KMS-11 (cell line): ENCODE data around the gene ACTN4.

Experiments used
- H2AFZ ChIP-seq: fragments of 200-600 bp; sonication (generic); 2 replicates; pipeline ENCODE4 v1.6.1; 2016; ENCODE audit warnings: antibody characterized with exemption, mixed run types, low read depth
- H3K27ac ChIP-seq: fragments of 200-600 bp; sonication (generic); 2 replicates; pipeline ENCODE4 v1.6.1; 2016; ENCODE audit warnings: mild to moderate bottlenecking, mixed run types
- H3K27me3 ChIP-seq: fragments of 200-600 bp; sonication (generic); 2 replicates; pipeline ENCODE4 v1.6.1; 2017; ENCODE audit warnings: mild to moderate bottlenecking, low read depth, mixed run types, moderate library complexity; ENCODE audit not compliant: insufficient read depth
- H3K36me3 ChIP-seq: fragments of 200-600 bp; sonication (generic); 2 replicates; pipeline ENCODE4 v1.6.1; 2017; ENCODE audit warnings: mild to moderate bottlenecking, mixed run types; ENCODE audit not compliant: insufficient read depth
- H3K4me1 ChIP-seq: fragments of 200-600 bp; sonication (generic); 2 replicates; pipeline ENCODE4 v1.6.1; 2016; ENCODE audit warnings: mild to moderate bottlenecking, low read depth, mixed run types; ENCODE audit not compliant: poor library complexity, severe bottlenecking
- H3K4me2 ChIP-seq: fragments of 200-600 bp; sonication (generic); 2 replicates; pipeline ENCODE4 v1.7.0; 2016; ENCODE audit warnings: mild to moderate bottlenecking, mixed run types
- H3K4me3 ChIP-seq: fragments of 200-600 bp; sonication (generic); IDR thresholded peaks from 2 replicates; pipeline ENCODE4 v1.6.1; 2017; ENCODE audit warnings: low read depth, low read length, mixed read lengths; ENCODE audit not compliant: insufficient read depth
- H3K79me2 ChIP-seq: fragments of 200-600 bp; sonication (generic); 2 replicates; pipeline ENCODE4 v1.6.1; 2016; ENCODE audit warnings: low read depth, mixed run types; ENCODE audit not compliant: insufficient read depth
- H3K9ac ChIP-seq: fragments of 200-600 bp; sonication (generic); 2 replicates; pipeline ENCODE4 v1.6.1; 2016; ENCODE audit warnings: mild to moderate bottlenecking, mixed run types
- H4K20me1 ChIP-seq: fragments of 200-600 bp; sonication (generic); 2 replicates; pipeline ENCODE4 v1.6.1; 2016; ENCODE audit warnings: mild to moderate bottlenecking, mixed run types; ENCODE audit not compliant: insufficient read depth
- TF ChIP-seq, protein P1 (sequence below): fragments of 200-600 bp; sonication (generic); conservative IDR thresholded peaks from 2 replicates; pipeline ENCODE4 v1.6.1; 2017; ENCODE audit warnings: low read depth, mild to moderate bottlenecking, antibody characterized with exemption, low read length, moderate library complexity, mixed read lengths

ACTN4 gene

DNA sequence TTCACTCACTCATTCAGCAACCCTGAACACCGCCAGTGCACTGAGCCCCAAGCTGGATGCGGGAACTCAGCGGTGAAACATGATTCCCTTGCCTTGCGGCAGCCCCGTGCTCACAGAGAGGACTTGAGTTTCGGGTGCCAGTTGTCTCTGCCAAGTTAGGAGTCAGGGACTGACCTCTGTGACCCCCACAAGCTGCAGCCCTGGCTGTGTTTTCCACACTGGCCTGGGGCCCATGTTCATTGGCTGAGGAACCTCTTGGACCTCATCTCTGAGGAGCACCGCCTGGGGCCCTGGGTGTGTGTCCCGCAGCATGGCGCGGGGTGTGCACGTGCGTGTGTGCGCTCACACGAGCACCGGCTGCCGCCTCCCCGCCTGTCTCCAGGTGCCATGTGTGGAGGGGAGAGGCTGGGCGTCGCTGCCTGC, 65.8 kb downstream of the ACTN4 start:
- H3K9ac ChIP-seq: no peak overlapping the region
- no peak overlapping the region for H3K27ac ChIP-seq
- H2AFZ ChIP-seq: no peak overlapping the region
- no peaks in the 10 kb centered on the region; the same call in 1 of the 2 replicates for H3K36me3 ChIP-seq
- H3K79me2 ChIP-seq: no peaks in the 10 kb centered on the region
- H3K27me3 ChIP-seq: no peaks in the 10 kb centered on the region
- TF ChIP-seq, protein P1, sequence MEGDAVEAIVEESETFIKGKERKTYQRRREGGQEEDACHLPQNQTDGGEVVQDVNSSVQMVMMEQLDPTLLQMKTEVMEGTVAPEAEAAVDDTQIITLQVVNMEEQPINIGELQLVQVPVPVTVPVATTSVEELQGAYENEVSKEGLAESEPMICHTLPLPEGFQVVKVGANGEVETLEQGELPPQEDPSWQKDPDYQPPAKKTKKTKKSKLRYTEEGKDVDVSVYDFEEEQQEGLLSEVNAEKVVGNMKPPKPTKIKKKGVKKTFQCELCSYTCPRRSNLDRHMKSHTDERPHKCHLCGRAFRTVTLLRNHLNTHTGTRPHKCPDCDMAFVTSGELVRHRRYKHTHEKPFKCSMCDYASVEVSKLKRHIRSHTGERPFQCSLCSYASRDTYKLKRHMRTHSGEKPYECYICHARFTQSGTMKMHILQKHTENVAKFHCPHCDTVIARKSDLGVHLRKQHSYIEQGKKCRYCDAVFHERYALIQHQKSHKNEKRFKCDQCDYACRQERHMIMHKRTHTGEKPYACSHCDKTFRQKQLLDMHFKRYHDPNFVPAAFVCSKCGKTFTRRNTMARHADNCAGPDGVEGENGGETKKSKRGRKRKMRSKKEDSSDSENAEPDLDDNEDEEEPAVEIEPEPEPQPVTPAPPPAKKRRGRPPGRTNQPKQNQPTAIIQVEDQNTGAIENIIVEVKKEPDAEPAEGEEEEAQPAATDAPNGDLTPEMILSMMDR: no peak
- no peaks in the 10 kb centered on the region for H3K4me1 ChIP-seq
- H3K4me2 ChIP-seq: no peak overlapping the region
- H3K4me3 ChIP-seq: no peak overlapping the region
- no peaks in the 10 kb centered on the region for H4K20me1 ChIP-seq

GRCh38 chr19:38713865-38714264, 66.4 kb downstream of the ACTN4 start:
- H3K9ac ChIP-seq: no peak overlapping the region
- H3K4me3 ChIP-seq: no peak overlapping the region
- H2AFZ ChIP-seq: no peak overlapping the region
- no peaks in the 10 kb centered on the region for H3K4me1 ChIP-seq
- no peak overlapping the region for H3K4me2 ChIP-seq
- no peaks in the 10 kb centered on the region for H3K27me3 ChIP-seq
- H4K20me1 ChIP-seq: no peaks in the 10 kb centered on the region
- H3K27ac ChIP-seq: no peak overlapping the region
- TF ChIP-seq, protein P1: no peak
- H3K79me2 ChIP-seq: no peaks in the 10 kb centered on the region
- H3K36me3 ChIP-seq: no peaks in the 10 kb centered on the region; the same call in 1 of the 2 replicates

GRCh38 chr19:38714354-38714778, 66.9 kb downstream of the ACTN4 start:
- Histone ChIP-seq H3K79me2 (no peaks in the 10 kb centered on the region), H3K36me3 (no peaks in the 10 kb centered on the region; the same call in 1 of the 2 replicates), H3K27me3 (no peaks in the 10 kb centered on the region), H2AFZ (no peak overlapping the region), H4K20me1 (no peaks in the 10 kb centered on the region), H3K27ac (no peak overlapping the region), H3K4me3 (no peak overlapping the region), H3K9ac (no peak overlapping the region), H3K4me1 (no peaks in the 10 kb centered on the region), H3K4me2 (no peak overlapping the region)
- TF ChIP-seq, protein P1: no peak

- Histone ChIP-seq H3K4me1 (no peaks in the 10 kb centered on the region), H4K20me1 (no peaks in the 10 kb centered on the region), H3K4me2 (no peak overlapping the region), H3K79me2 (no peaks in the 10 kb centered on the region), H3K27me3 (no peaks in the 10 kb centered on the region), H2AFZ (no peak overlapping the region), H3K9ac (no peak overlapping the region), H3K36me3 (no peaks in the 10 kb centered on the region), H3K27ac (no peak overlapping the region), H3K4me3 (no peak overlapping the region)
- TF ChIP-seq, protein P1: no peak
These were observed 68.1 kb downstream of the ACTN4 start for GRCh38 chr19:38715555-38715954.

GRCh38 chr19:38717051-38717450, 69.6 kb downstream of the ACTN4 start:
- TF ChIP-seq, protein P1: no peak
- Histone ChIP-seq H3K4me2 (no peak overlapping the region), H2AFZ (no peak overlapping the region), H3K36me3 (no peaks in the 10 kb centered on the region), H4K20me1 (no peaks in the 10 kb centered on the region), H3K9ac (no peak overlapping the region), H3K79me2 (no peaks in the 10 kb centered on the region), H3K27ac (no peak overlapping the region), H3K27me3 (no peaks in the 10 kb centered on the region), H3K4me3 (no peak overlapping the region), H3K4me1 (no peaks in the 10 kb centered on the region)
